Omental fat pad (tissue), 4 donors: ENCODE data around the gene ACTL7B. TPM values are rescaled to one million over a fixed set of nuclear protein-coding genes. Genes with fewer than 3 reads are reported as not detected.

Source experiments
- small RNA-seq: library from RNA; depleted of rRNA; stranded (forward); fragments of <200 nt; gene quantifications from one replicate; pipeline ENCODE3, GENCODE V24; 2016
- total RNA-seq, 4 donors: library from RNA; depleted of rRNA; stranded (reverse); fragments of >200 nt; gene quantifications; one replicate each; pipeline ENCODE4 v1.1.0, GENCODE V29; 2016

The ACTL7B gene
- total RNA-seq, 4 donors from 2014 or later: 0.32 TPM; not detected in 3

Small RNAs within 50 kb of the gene (small RNA-seq; reads per million reads assigned to genes)
- gene AL359692.1: not detected

Other genes with a start within 250 kb of the ACTL7B start
- not detected for gene ACTL7A, start 6.3 kb upstream of the ACTL7B start, total RNA-seq
- 10 to 100 TPM; 16.0 to 24.9 (median 18.7) TPM for gene ELP1, start 78.1 kb upstream of the ACTL7B start, total RNA-seq
- 1 to 10 TPM; 7.6 to 9.4 (median 9.1) TPM for gene ABITRAM, start 78.4 kb upstream of the ACTL7B start, total RNA-seq
- gene CTNNAL1, start 157.5 kb upstream of the ACTL7B start, total RNA-seq: 10 to 100 TPM; 34.5 to 57.3 (median 46.5) TPM